Measurements from ENCODE around the gene DFFB. TPM values are rescaled to one million over a fixed set of nuclear protein-coding genes. Genes with fewer than 3 reads are reported as not detected.

The DFFB gene
- total and polyA plus RNA-seq, 2 of the 13 experiments (the other 11 are each of a cell fraction or from before 2014, with no cell fraction given) = 4.6 to 9.3 TPM

DNA sequence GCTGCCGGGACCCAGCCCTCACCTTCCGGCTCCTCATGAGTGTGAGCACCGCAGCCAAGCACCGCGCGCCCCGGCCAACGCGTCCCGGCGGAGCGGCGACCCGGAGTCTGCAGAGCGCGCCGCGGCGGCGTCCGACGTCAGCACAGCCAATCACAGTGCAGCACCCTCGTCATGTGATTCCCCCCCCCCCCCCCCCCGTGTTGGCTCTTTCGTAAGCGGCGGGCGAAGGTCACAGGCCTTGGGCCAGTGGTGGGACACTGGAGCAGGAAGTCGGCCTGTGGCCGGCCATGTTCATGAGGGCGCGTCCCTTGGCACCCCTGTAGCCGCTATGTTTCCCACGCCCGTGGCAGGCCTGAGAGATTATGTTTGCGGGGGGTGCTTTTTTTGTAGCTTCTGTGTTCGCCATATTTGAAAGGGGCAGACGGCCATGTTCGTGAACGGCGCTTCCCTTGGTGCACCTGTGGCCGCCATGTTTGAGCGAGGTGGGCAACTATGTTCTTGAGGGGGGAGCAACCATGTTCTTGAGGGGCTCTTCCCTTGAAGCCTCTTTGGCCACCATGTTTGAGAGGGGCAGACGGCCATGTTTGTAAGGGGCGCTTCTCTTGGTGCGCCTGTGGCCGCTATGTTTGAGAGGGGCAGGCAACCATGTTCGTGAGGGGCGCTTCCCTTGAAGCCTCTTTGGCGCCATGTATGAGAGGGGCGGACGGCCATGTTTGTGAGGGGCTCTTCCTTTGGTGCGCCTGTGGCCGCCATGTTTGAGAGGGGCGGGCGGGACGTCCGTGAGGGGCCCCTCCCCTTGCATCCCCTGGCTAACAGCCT is 43.1 kb downstream of the DFFB start, which contains the start of gene C1orf174 (continued):
- TF ChIP-seq ZNF253 (CRISPR knock-in tag; IDR thresholded peaks at IDR 0.05; ENCODE audit: borderline replicate concordance) (no peak), GLMP (CRISPR knock-in tag; IDR thresholded peaks at IDR 0.05; ENCODE audit: borderline replicate concordance) (no peak; the same call in 1 of the 2 replicates), ZNF362 (CRISPR knock-in tag; IDR thresholded peaks at IDR 0.05; ENCODE audit: borderline replicate concordance) (peak; percentile 57; the same call in 1 of the 2 replicates), KLF16 (CRISPR knock-in tag; IDR thresholded peaks at IDR 0.05) (peak in 1 of 2 experiments; percentile 31; a peak in 1 of 4 replicates), SIN3A (IDR thresholded peaks at IDR 0.05; ENCODE audit: borderline replicate concordance, low read depth, low read length) (peak; percentile 38; the same call in 1 of the 2 replicates), ZNF670 (CRISPR knock-in tag; IDR thresholded peaks at IDR 0.05; ENCODE audit: borderline replicate concordance) (no peak; the same call in 1 of the 2 replicates), NFKB2 (CRISPR knock-in tag; IDR thresholded peaks at IDR 0.05; ENCODE audit: borderline replicate concordance) (0 out of 2 replicates have a peak, but pooled peaks have one; percentile 2), FOXJ3 (CRISPR knock-in tag; IDR thresholded peaks at IDR 0.05; ENCODE audit: borderline replicate concordance) (peak; percentile 40; the same call in 1 of the 2 replicates), ZXDC (CRISPR knock-in tag; IDR thresholded peaks at IDR 0.05) (no peak), PCBP1 (IDR thresholded peaks at IDR 0.05; ENCODE audit: borderline replicate concordance, low read depth, low read length) (0 out of 2 replicates have a peak, but pooled peaks have one; percentile 35), ZNF850 (CRISPR knock-in tag; conservative IDR thresholded peaks at IDR 0.05) (no peak), MYC (CRISPR knock-in tag; IDR thresholded peaks at IDR 0.05; ENCODE audit: borderline replicate concordance) (peak; percentile 67), ZNF143 (CRISPR knock-in tag; IDR thresholded peaks at IDR 0.05) (no peak; the same call in none of the 2 replicates), ZNF432 (CRISPR knock-in tag; IDR thresholded peaks at IDR 0.05; ENCODE audit: borderline replicate concordance) (no peak), RXRB (CRISPR knock-in tag; IDR thresholded peaks at IDR 0.05; ENCODE audit: borderline replicate concordance) (no peak), HNRNPL (IDR thresholded peaks at IDR 0.05; ENCODE audit: low read depth, low read length) (no peak), NFRKB (IDR thresholded peaks at IDR 0.05) (peak; percentile 93), RBM22 (optimal IDR thresholded peaks at IDR 0.05; ENCODE audit: low read length) (no peak), NR2F2 (IDR thresholded peaks at IDR 0.05; ENCODE audit: borderline replicate concordance, low read depth) (no peak; the same call in 1 of the 2 replicates), ZNF577 (CRISPR knock-in tag; IDR thresholded peaks at IDR 0.05; ENCODE audit: borderline replicate concordance, low read depth) (no peak), RXRA (CRISPR knock-in tag; IDR thresholded peaks at IDR 0.05) (no peak)
- TF ChIP-seq, protein P1, sequence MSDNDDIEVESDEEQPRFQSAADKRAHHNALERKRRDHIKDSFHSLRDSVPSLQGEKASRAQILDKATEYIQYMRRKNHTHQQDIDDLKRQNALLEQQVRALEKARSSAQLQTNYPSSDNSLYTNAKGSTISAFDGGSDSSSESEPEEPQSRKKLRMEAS (IDR thresholded peaks at IDR 0.05) = peak; percentile 75
- TF ChIP-seq, protein P2, sequence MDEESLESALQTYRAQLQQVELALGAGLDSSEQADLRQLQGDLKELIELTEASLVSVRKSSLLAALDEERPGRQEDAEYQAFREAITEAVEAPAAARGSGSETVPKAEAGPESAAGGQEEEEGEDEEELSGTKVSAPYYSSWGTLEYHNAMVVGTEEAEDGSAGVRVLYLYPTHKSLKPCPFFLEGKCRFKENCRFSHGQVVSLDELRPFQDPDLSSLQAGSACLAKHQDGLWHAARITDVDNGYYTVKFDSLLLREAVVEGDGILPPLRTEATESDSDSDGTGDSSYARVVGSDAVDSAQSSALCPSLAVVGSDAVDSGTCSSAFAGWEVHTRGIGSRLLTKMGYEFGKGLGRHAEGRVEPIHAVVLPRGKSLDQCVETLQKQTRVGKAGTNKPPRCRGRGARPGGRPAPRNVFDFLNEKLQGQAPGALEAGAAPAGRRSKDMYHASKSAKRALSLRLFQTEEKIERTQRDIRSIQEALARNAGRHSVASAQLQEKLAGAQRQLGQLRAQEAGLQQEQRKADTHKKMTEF (CRISPR knock-in tag; IDR thresholded peaks at IDR 0.05) = no peak; the same call in 1 of the 2 replicates

Measured in HepG2 (cell line).